ENCODE data around the gene XRCC4.
"Not testable (repeated sequence)": the region's sequence is repeated elsewhere in the genome, so short reads cannot be mapped to it uniquely, and the experiment has no call there.

The XRCC4 gene

GRCh38 chr5:83192947-83193346 lies 115.6 kb downstream of the XRCC4 start:
- DNase-seq = no peak

DNA sequence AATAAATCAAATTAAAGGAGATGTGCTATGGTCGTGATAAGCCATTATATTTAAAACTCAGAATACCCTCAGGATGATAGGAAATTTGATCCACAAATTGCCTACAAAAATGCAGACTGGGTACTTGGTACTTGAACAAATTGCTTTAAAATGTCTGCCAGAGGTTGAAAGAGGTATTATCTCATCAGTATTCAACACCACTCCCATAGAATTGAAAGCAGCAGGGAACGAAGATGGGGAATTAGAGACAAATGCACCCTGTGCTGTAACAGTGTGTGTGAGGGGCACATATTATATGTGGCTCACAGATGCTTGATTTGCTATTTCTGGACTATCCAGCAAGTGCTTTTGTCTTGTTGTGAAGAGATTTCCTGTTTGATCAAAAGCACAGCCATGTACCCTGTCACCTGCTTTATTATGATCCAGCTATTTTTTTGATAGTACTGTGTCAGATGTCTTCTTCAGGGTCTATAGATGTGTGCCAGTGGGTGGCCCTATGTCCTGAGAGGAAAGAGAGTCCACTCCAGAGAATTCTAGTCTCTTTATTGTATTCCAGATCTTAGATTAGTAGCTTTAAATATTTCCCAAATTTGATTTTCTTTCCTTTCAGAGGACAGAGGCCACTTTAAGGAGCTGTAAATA lies 120.1 kb downstream of the XRCC4 start:
- no peak for DNase-seq

DNA sequence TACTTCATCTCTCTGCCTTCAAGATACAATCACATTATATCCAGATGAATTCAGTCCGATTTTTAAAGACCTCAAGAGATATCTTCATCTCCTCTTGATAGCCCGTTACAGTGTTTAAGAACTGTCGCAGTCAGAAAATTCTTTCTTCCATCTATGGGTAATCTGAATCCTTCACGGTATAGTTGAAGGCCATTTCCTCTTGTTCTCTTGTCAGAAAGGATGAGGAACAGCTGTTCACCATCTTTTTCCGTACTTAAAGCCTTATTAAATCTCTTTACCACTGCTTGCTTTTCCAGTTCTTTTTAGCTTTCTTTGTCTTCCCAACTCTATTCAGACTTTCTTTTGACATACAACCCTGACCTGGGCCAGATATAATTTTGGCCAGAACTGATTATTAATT lies 121.8 kb downstream of the XRCC4 start:
- no peak for DNase-seq

- DNase-seq = no peak
These were observed 127.3 kb downstream of the XRCC4 start for GRCh38 chr5:83204651-83205050.

DNA sequence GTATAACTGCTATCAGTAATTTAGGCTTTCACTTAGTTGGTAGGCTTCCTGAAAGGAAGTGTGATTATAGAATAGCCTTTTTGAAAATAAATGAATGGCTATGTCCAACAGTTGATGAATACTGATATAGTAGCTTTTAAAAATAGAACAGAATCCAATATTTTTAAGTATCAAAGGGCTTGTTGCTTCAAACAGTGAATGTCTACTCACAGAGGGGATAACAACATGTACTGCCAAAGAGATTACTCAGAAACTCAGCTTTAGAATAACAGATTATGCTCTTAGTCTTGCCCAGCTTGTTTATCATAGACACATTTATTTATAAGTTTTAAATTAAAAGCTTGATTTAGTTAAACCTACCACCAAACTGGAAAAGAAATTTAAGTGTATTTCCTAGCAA lies 132.6 kb downstream of the XRCC4 start:
- DNase-seq = no peak

GRCh38 chr5:83219077-83219476 lies 141.7 kb downstream of the XRCC4 start:
- DNase-seq = no peak

DNA sequence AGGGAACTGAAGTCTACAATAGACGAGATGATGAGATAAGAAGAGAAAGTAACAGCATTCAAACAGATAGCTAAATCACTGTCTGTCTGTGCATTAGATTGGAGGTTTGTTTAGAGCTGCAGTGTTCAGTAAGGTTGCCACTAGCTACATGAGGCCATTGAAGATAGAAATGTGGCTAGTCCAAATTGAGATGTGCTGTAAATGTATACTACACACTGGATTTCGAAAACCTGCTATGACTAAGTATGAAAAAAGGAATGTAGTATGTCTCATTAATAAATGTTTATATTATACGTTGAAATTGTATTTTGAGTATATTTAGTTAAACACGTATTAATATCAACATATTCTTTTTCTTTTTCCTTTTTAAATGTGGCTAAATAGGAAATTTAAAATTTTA lies 142.1 kb downstream of the XRCC4 start:
- DNase-seq = no peak

DNA sequence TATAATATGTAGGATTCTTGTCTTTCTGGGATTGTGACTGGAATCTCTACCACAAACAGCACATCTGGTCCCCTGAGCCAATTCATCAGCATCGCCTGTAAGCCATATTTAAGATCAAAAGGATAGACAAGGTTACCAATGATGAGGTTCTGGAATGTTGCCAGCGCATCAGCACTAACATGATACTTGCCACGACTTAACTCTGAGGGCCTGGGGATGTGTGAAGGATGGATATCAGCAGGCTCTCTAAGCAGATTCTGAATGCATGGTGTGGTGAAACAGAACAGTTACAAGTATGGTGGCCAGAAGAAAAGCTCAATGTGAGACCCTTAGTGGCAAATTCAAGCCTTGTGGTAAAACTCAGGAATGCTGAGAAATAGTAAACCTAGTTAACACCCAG lies 143.0 kb downstream of the XRCC4 start:
- no peak for DNase-seq

GRCh38 chr5:83222906-83223305 lies 145.6 kb downstream of the XRCC4 start:
- DNase-seq = no peak

- DNase-seq = no peak
These were observed 150.3 kb downstream of the XRCC4 start for GRCh38 chr5:83227611-83228010.

DNA sequence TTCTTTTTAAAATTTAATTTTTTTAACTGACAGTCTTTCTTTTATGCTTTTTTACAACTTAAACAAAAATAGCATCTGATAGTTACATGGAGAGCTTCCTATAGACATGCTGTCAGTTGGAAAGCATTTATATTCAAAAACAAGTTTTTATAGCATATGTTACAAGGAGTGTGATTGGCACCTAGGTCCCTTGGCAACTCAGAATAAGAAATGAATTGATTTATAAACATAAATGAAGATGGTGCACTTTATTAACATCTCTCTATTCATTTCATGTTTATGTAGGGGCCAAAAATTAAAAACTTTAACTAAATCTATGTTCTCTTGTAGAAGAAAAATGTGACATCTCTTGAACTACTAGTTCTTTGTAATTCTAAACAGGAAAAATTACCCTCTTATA lies 153.2 kb downstream of the XRCC4 start:
- DNase-seq = no peak

- no peak for DNase-seq
These were observed 167.2 kb downstream of the XRCC4 start for GRCh38 chr5:83244516-83244915.

GRCh38 chr5:83245037-83245436 lies 167.7 kb downstream of the XRCC4 start:
- DNase-seq = no peak

DNA sequence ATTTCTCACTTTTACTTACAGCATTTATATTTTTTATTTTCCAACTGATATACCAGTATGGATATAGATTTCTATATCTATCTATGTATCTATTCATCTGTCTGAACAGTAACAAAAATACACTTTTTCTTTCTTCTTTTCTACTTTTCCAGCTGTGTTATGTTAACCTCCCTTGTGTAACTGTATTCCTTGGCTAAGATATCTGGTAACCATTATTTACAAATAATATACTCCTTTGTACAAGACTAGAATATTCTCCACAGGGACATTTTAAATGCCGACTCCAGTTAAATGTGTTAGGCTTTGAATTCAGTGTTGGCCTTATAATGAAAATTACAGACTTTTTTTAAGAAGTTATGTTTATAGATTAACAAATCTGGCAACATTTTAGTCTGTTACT lies 168.7 kb downstream of the XRCC4 start:
- no peak for DNase-seq

DNA sequence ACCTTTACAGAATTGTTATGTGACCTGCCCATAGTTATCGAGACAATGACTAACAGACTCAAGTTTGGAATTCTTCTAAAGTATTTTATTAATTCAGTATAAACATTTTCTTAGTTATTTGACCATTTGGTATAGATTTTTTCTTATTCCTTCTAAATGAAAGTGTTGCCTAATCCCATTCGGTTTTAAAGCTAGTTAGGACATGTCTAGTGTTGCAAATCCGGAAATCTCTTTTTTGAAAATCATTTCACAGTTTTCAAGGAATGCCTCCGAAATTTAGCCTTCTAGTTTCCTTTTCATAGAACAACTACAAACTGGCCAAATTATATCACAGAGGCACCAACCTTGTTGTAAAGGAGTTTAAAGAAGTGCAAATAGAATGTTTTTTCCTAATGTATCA lies 171.8 kb downstream of the XRCC4 start:
- DNase-seq = no peak

DNA sequence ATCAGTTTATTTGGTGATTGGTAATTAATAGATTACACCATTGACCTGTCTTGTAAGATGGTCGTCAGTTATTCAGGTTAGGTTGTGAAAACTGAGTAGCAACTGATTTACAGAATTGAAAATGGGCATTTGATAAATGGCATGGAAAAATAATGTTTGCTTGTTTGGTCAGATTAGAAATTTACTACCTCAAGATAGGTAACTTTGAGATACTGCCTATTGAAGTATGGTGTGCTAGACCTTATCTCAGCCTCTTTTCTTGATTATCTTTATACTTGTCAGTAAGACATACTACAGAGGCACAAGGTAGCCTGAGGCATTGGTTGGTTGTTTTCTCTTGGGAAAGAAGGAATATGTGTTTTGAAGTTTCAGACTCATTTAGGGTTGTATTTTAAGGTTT lies 174.5 kb downstream of the XRCC4 start:
- no peak for DNase-seq

DNA sequence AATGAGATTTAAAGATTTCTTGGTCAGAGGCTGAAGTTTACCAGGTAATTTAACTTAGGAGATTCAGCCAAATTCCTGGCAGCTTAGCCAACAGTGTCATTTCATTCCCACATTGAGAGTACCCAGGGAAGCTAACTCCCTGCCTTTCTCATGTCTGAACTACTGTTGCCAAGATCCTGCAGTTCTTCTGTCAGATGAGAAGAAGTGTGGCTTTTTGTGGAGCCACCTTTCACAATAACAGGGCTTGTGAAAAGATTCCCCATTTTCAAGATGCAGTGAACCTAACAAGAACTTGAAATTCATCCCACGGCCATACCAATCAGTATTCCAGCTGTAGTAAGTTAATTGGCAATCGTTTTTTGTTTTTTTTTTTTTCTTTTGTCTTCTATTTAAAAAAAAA lies 176.4 kb downstream of the XRCC4 start:
- DNase-seq = no peak

DNA sequence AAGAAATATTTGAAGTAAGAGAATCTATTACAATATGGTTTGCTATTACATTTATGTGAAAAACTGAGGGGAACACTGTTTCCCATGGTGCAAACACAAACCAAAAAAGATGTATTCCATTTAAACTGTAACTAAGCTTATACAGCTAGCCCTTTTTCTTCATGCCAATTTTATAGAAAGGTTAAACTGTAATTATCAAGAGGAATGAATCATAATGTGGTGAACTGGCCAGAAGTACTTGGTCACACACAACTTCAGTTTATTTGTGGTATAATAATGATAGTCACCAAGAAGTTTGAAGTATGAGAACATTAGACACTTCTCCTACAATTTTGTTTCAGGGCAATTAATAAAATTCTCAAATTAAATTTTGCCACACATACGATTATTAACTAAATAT lies 177.9 kb downstream of the XRCC4 start:
- no peak for DNase-seq

- DNase-seq = no peak
These were observed 178.9 kb downstream of the XRCC4 start for GRCh38 chr5:83256091-83256780.

- not testable (repeated sequence) for DNase-seq
These were observed 180.3 kb downstream of the XRCC4 start for GRCh38 chr5:83257684-83258083.

GRCh38 chr5:83265318-83265717 lies 188.0 kb downstream of the XRCC4 start:
- DNase-seq = no peak

DNA sequence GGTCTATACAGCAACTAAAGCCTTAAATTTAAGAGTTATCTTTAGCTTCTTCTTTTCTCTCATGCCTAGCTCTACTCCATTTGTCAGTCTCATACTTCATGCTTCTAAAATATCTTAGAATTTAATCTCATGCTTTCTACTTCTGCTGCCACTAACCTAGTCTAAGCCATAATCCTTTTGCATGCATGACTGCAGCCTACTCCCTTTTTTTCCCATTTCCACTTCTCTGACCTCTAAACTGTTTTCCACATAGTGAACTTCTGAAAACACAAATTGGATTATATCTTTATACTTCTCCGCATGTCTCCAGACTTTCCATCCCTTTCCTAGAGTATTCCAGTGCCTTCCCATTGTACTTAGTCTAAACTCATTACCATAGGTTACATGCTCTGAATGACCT lies 193.0 kb downstream of the XRCC4 start:
- no peak for DNase-seq

- DNase-seq = no peak
These were observed 199.8 kb downstream of the XRCC4 start for GRCh38 chr5:83277154-83277553.

DNA sequence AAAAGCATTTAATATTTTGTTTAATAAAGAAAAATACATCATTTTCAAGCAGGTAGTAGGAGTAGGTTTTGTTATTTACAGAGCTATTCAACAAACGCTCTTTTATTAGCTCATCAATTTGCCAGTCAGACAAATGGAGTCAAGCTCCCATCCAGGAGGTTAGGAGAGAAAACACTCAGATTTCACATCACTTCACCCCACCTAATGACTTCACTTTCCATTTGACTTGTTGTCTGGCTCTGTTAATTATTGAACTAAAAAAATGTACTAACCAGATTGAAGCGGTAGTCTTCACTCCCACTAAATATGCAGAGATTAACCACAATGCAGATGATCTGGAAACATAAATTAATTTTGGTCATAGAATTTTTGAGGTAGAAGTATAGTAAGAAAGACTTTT lies 200.6 kb downstream of the XRCC4 start:
- DNase-seq = no peak

DNA sequence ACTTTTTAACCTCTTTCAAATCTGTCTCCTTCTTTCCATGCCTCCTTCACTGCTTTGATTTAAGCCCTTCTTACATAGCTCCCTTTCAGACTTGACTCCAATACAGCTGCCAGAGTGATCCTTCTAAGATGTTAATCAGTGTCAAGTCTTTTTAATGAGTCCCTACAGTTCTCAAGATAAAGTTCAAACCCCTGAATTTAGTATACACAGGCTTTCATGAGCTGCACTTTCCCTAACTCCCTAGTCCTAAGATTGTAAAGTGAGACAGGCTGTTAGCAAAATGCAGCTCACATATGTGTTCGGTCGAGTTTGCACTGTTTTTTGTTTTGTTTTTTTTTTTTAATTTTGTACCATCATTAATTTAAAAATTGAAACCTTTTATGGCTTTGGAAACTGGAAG lies 203.8 kb downstream of the XRCC4 start:
- no peak for DNase-seq
